Measurements from ENCODE around the gene DMRTB1.
"Not testable (repeated sequence)": the region's sequence is repeated elsewhere in the genome, so short reads cannot be mapped to it uniquely, and the experiment has no call there.

Gene DMRTB1

GRCh38 chr1:53421208-53421607 is 38.0 kb upstream of the DMRTB1 start:
- Histone ChIP-seq H3K9me3 (ENCODE audit: control extremely low read depth in 1 of 5, control insufficient read depth in 4 of 5, insufficient read depth in 2 of 5, low read depth in 1 of 5, low read length in 4 of 5) (peaks cover 0 to 2% (median 0%) of the 10 kb centered on the region in 5 experiments), H3K27me3 (replicated peaks in 2 of 5; ENCODE audit: control insufficient read depth in 4 of 5, insufficient read depth in 5 of 5, low read length in 4 of 5) (no peaks in the 10 kb centered on the region), H3K4me3 (ENCODE audit: control insufficient read depth in 1 of 7, extremely low read depth in 1 of 7, insufficient read depth in 4 of 7, low read depth in 2 of 7, low read length in 6 of 7) (no peak overlapping the region), H3K36me3 (ENCODE audit: control insufficient read depth in 4 of 4, insufficient read depth in 4 of 4, low read length in 3 of 4) (no peaks in the 10 kb centered on the region), H3K27ac (ENCODE audit: insufficient read depth in 1 of 2, low read depth in 1 of 2, low read length in 2 of 2, poor library complexity in 1 of 2, severe bottlenecking in 2 of 2) (no peak overlapping the region), H3K4me1 (ENCODE audit: control extremely low read depth in 1 of 4, control insufficient read depth in 4 of 4, insufficient read depth in 4 of 4, low read length in 3 of 4) (peaks cover 0 to 8% (median 5%) of the 10 kb centered on the region in 4 experiments)
- no CpG with 5 or more reads among the region's 1 CpG for WGBS (ENCODE audit: insufficient coverage)
- ChIA-PET POLR2A (no interaction called here), CTCF (no interaction called here)
- no peak for DNase-seq

GRCh38 chr1:53430261-53430660 is 28.9 kb upstream of the DMRTB1 start:
- POLR2A ChIA-PET: no interaction called here
- H3K4me1 ChIP-seq (ENCODE audit: control extremely low read depth in 1 of 4, control insufficient read depth in 4 of 4, insufficient read depth in 4 of 4, low read length in 3 of 4): peaks cover 0 to 21% (median 7%) of the 10 kb centered on the region in 4 experiments
- H3K36me3 ChIP-seq (ENCODE audit: control insufficient read depth in 4 of 4, insufficient read depth in 4 of 4, low read length in 3 of 4): no peaks in the 10 kb centered on the region
- DNase-seq: peak in 1 of 3 donors; percentile 18
- H3K27ac ChIP-seq (ENCODE audit: insufficient read depth in 1 of 2, low read depth in 1 of 2, low read length in 2 of 2, poor library complexity in 1 of 2, severe bottlenecking in 2 of 2): no peak overlapping the region
- no peaks in the 10 kb centered on the region for H3K27me3 ChIP-seq (replicated peaks in 2 of 5; ENCODE audit: control insufficient read depth in 4 of 5, insufficient read depth in 5 of 5, low read length in 4 of 5)
- H3K9me3 ChIP-seq (ENCODE audit: control extremely low read depth in 1 of 5, control insufficient read depth in 4 of 5, insufficient read depth in 2 of 5, low read depth in 1 of 5, low read length in 4 of 5): no peaks in the 10 kb centered on the region
- CTCF ChIA-PET: no interaction called here
- H3K4me3 ChIP-seq (ENCODE audit: control insufficient read depth in 1 of 7, extremely low read depth in 1 of 7, insufficient read depth in 4 of 7, low read depth in 2 of 7, low read length in 6 of 7): no peak overlapping the region
- 91% methylated on average over 5 of the region's 5 CpGs for WGBS (ENCODE audit: insufficient coverage)

GRCh38 chr1:53430779-53431178 is 28.4 kb upstream of the DMRTB1 start:
- POLR2A ChIA-PET: no interaction called here

GRCh38 chr1:53431244-53431643 is 28.0 kb upstream of the DMRTB1 start:
- Histone ChIP-seq H3K4me1 (ENCODE audit: control extremely low read depth in 1 of 4, control insufficient read depth in 4 of 4, insufficient read depth in 4 of 4, low read length in 3 of 4) (peaks cover 0 to 21% (median 7%) of the 10 kb centered on the region in 4 experiments), H3K36me3 (ENCODE audit: control insufficient read depth in 4 of 4, insufficient read depth in 4 of 4, low read length in 3 of 4) (no peaks in the 10 kb centered on the region), H3K27me3 (replicated peaks in 2 of 5; ENCODE audit: control insufficient read depth in 4 of 5, insufficient read depth in 5 of 5, low read length in 4 of 5) (no peaks in the 10 kb centered on the region), H3K9me3 (ENCODE audit: control extremely low read depth in 1 of 5, control insufficient read depth in 4 of 5, insufficient read depth in 2 of 5, low read depth in 1 of 5, low read length in 4 of 5) (no peaks in the 10 kb centered on the region), H3K27ac (ENCODE audit: insufficient read depth in 1 of 2, low read depth in 1 of 2, low read length in 2 of 2, poor library complexity in 1 of 2, severe bottlenecking in 2 of 2) (no peak overlapping the region), H3K4me3 (ENCODE audit: control insufficient read depth in 1 of 7, extremely low read depth in 1 of 7, insufficient read depth in 4 of 7, low read depth in 2 of 7, low read length in 6 of 7) (no peak overlapping the region)
- no peak for DNase-seq
- ChIA-PET CTCF (interaction anchor here (1.1 kb wide), 1 partner anchor 17 kb away, joined by 4 read pairs; no protein-coding TSS in a partner anchor), POLR2A (no interaction called here)
- WGBS (ENCODE audit: insufficient coverage): 100% methylated on average over 1 of the region's 4 CpGs

More at GRCh38 chr1:53430779-53431178, 28.4 kb upstream of the DMRTB1 start:
- H3K27ac ChIP-seq (ENCODE audit: insufficient read depth in 1 of 2, low read depth in 1 of 2, low read length in 2 of 2, poor library complexity in 1 of 2, severe bottlenecking in 2 of 2): no peak overlapping the region
- peaks cover 0 to 21% (median 7%) of the 10 kb centered on the region in 4 experiments for H3K4me1 ChIP-seq (ENCODE audit: control extremely low read depth in 1 of 4, control insufficient read depth in 4 of 4, insufficient read depth in 4 of 4, low read length in 3 of 4)
- no peaks in the 10 kb centered on the region for H3K27me3 ChIP-seq (replicated peaks in 2 of 5; ENCODE audit: control insufficient read depth in 4 of 5, insufficient read depth in 5 of 5, low read length in 4 of 5)
- no peak overlapping the region for H3K4me3 ChIP-seq (ENCODE audit: control insufficient read depth in 1 of 7, extremely low read depth in 1 of 7, insufficient read depth in 4 of 7, low read depth in 2 of 7, low read length in 6 of 7)
- no peaks in the 10 kb centered on the region for H3K9me3 ChIP-seq (ENCODE audit: control extremely low read depth in 1 of 5, control insufficient read depth in 4 of 5, insufficient read depth in 2 of 5, low read depth in 1 of 5, low read length in 4 of 5)
- CTCF ChIA-PET: no interaction called here
- no peaks in the 10 kb centered on the region for H3K36me3 ChIP-seq (ENCODE audit: control insufficient read depth in 4 of 4, insufficient read depth in 4 of 4, low read length in 3 of 4)
- no peak for DNase-seq

- H3K27me3 ChIP-seq (replicated peaks in 2 of 5; ENCODE audit: control insufficient read depth in 4 of 5, insufficient read depth in 5 of 5, low read length in 4 of 5): no peaks in the 10 kb centered on the region
- DNase-seq: peak; percentile 82 to 95 (median 87)
- H3K4me1 ChIP-seq (ENCODE audit: control extremely low read depth in 1 of 4, control insufficient read depth in 4 of 4, insufficient read depth in 4 of 4, low read length in 3 of 4): peaks cover 0 to 21% (median 7%) of the 10 kb centered on the region in 4 experiments
- CTCF ChIA-PET: interaction anchor here (0.8 to 1.1 kb wide), 4 partner anchors 13 to 52 kb away, joined by 3 to 4 read pairs (median 3); no protein-coding TSS in a partner anchor
- no peaks in the 10 kb centered on the region for H3K36me3 ChIP-seq (ENCODE audit: control insufficient read depth in 4 of 4, insufficient read depth in 4 of 4, low read length in 3 of 4)
- no peak overlapping the region for H3K4me3 ChIP-seq (ENCODE audit: control insufficient read depth in 1 of 7, extremely low read depth in 1 of 7, insufficient read depth in 4 of 7, low read depth in 2 of 7, low read length in 6 of 7)
- no peak overlapping the region for H3K27ac ChIP-seq (ENCODE audit: insufficient read depth in 1 of 2, low read depth in 1 of 2, low read length in 2 of 2, poor library complexity in 1 of 2, severe bottlenecking in 2 of 2)
- POLR2A ChIA-PET: interaction anchor here (1.2 kb wide), 1 partner anchor 27 kb away, joined by 3 read pairs; no protein-coding TSS in a partner anchor
- WGBS (ENCODE audit: insufficient coverage): no CpG with 5 or more reads among the region's 5 CpGs
- H3K9me3 ChIP-seq (ENCODE audit: control extremely low read depth in 1 of 5, control insufficient read depth in 4 of 5, insufficient read depth in 2 of 5, low read depth in 1 of 5, low read length in 4 of 5): no peaks in the 10 kb centered on the region
Measured at GRCh38 chr1:53431805-53432565, 27.2 kb upstream of the DMRTB1 start.

GRCh38 chr1:53432611-53433010 is 26.6 kb upstream of the DMRTB1 start:
- WGBS (ENCODE audit: insufficient coverage): 100% methylated on average over 3 of the region's 3 CpGs
- Histone ChIP-seq H3K27me3 (replicated peaks in 2 of 5; ENCODE audit: control insufficient read depth in 4 of 5, insufficient read depth in 5 of 5, low read length in 4 of 5) (no peaks in the 10 kb centered on the region), H3K36me3 (ENCODE audit: control insufficient read depth in 4 of 4, insufficient read depth in 4 of 4, low read length in 3 of 4) (no peaks in the 10 kb centered on the region), H3K9me3 (ENCODE audit: control extremely low read depth in 1 of 5, control insufficient read depth in 4 of 5, insufficient read depth in 2 of 5, low read depth in 1 of 5, low read length in 4 of 5) (no peaks in the 10 kb centered on the region), H3K4me3 (ENCODE audit: control insufficient read depth in 1 of 7, extremely low read depth in 1 of 7, insufficient read depth in 4 of 7, low read depth in 2 of 7, low read length in 6 of 7) (no peak overlapping the region), H3K4me1 (ENCODE audit: control extremely low read depth in 1 of 4, control insufficient read depth in 4 of 4, insufficient read depth in 4 of 4, low read length in 3 of 4) (peaks cover 0 to 21% (median 7%) of the 10 kb centered on the region in 4 experiments), H3K27ac (ENCODE audit: insufficient read depth in 1 of 2, low read depth in 1 of 2, low read length in 2 of 2, poor library complexity in 1 of 2, severe bottlenecking in 2 of 2) (no peak overlapping the region)
- ChIA-PET POLR2A (interaction anchor here (1.2 kb wide), 1 partner anchor 28 kb away, joined by 3 read pairs; no protein-coding TSS in a partner anchor), CTCF (interaction anchor here (0.8 to 0.9 kb wide), 3 partner anchors 12 to 52 kb away, joined by 3 read pairs; no protein-coding TSS in a partner anchor)
- DNase-seq: peak in 1 of 3 donors; percentile 8

- H3K4me3 ChIP-seq (ENCODE audit: control insufficient read depth in 1 of 7, extremely low read depth in 1 of 7, insufficient read depth in 4 of 7, low read depth in 2 of 7, low read length in 6 of 7); DNase-seq; CTCF ChIA-PET; H3K36me3 ChIP-seq (ENCODE audit: control insufficient read depth in 4 of 4, insufficient read depth in 4 of 4, low read length in 3 of 4); POLR2A ChIA-PET; H3K27ac ChIP-seq (ENCODE audit: insufficient read depth in 1 of 2, low read depth in 1 of 2, low read length in 2 of 2, poor library complexity in 1 of 2, severe bottlenecking in 2 of 2); H3K27me3 ChIP-seq (replicated peaks in 2 of 5; ENCODE audit: control insufficient read depth in 4 of 5, insufficient read depth in 5 of 5, low read length in 4 of 5): not testable (repeated sequence)
- Histone ChIP-seq H3K9me3 (ENCODE audit: control extremely low read depth in 1 of 5, control insufficient read depth in 4 of 5, insufficient read depth in 2 of 5, low read depth in 1 of 5, low read length in 4 of 5) (peaks cover 0 to 11% (median 0%) of the 10 kb centered on the region in 5 experiments), H3K4me1 (ENCODE audit: control extremely low read depth in 1 of 4, control insufficient read depth in 4 of 4, insufficient read depth in 4 of 4, low read length in 3 of 4) (peaks cover 0 to 18% (median 7%) of the 10 kb centered on the region in 4 experiments)
- WGBS (ENCODE audit: insufficient coverage): over 99% methylated on average over 9 of the region's 10 CpGs
Measured at GRCh38 chr1:53434405-53435007, 24.7 kb upstream of the DMRTB1 start.

Data from common myeloid progenitor, CD34-positive (primary cell).